Uterus (tissue), 2 donors: ENCODE measurements around the gene SELENOV.

Source experiments
- POLR2A ChIP-seq, 2 donors: fragments of 450-650 bp; IDR thresholded peaks; one replicate each; pipeline ENCODE4 v1.6.1; 2016; ENCODE audit warnings: antibody characterized with exemption in 2 of 2, mild to moderate bottlenecking in 1 of 2, moderate library complexity in 1 of 2
- TF ChIP-seq, protein P1 (sequence below), 4 experiments: fragments of 200-600 bp in 2 of 4; fragments of 450-650 bp in 2 of 4; sonication (generic) in 2 of 4; IDR thresholded peaks; one replicate each; pipeline ENCODE4 v1.5.1; 2016 to 2019; ENCODE audit warnings: antibody characterized with exemption in 4 of 4, mild to moderate bottlenecking in 2 of 4, moderate library complexity in 1 of 4

DNA sequence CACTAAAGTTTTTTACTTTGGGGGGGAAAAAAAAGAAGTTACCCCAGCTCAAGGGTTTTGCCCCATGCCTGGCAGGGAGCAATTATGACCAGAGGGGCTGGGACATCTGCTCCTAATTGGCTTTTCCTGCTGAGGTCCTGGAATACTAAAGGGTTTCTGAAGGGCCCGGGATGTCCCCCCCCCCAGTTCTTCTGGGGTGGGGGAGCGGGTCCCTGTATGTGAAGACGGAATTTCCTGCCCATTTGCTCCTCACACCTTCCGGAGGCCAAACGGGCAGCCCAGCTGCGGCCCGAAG is 17.3 kb upstream of the SELENOV start:
- TF ChIP-seq, protein P1, sequence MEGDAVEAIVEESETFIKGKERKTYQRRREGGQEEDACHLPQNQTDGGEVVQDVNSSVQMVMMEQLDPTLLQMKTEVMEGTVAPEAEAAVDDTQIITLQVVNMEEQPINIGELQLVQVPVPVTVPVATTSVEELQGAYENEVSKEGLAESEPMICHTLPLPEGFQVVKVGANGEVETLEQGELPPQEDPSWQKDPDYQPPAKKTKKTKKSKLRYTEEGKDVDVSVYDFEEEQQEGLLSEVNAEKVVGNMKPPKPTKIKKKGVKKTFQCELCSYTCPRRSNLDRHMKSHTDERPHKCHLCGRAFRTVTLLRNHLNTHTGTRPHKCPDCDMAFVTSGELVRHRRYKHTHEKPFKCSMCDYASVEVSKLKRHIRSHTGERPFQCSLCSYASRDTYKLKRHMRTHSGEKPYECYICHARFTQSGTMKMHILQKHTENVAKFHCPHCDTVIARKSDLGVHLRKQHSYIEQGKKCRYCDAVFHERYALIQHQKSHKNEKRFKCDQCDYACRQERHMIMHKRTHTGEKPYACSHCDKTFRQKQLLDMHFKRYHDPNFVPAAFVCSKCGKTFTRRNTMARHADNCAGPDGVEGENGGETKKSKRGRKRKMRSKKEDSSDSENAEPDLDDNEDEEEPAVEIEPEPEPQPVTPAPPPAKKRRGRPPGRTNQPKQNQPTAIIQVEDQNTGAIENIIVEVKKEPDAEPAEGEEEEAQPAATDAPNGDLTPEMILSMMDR (IDR thresholded peaks at IDR 0.05): no peak
- no peak for TF ChIP-seq POLR2A (IDR thresholded peaks at IDR 0.05)
